Nephron (organoid): ENCODE results near the gene PHF1.

Experiments
- H3K27ac Mint-ChIP-seq, 3 experiments: 2 replicates each; pipeline ENCODE4 v1.8.0; 2020; ENCODE audit warnings: mixed read lengths in 3 of 3, mild to moderate bottlenecking in 2 of 3, moderate library complexity in 1 of 3
- H3K27me3 Mint-ChIP-seq: 2 replicates; pipeline ENCODE4 v1.8.0; 2021; ENCODE audit warnings: low read depth, mild to moderate bottlenecking, moderate library complexity, mixed read lengths
- H3K36me3 Mint-ChIP-seq: 2 replicates; pipeline ENCODE4 v1.8.0; 2020; ENCODE audit warnings: low read depth, mixed read lengths
- H3K4me1 Mint-ChIP-seq: 2 replicates; pipeline ENCODE4 v1.8.0; 2020; ENCODE audit warnings: mixed read lengths
- H3K4me3 Mint-ChIP-seq, 3 experiments: 2 replicates each; pipeline ENCODE4 v1.8.0; 2020; ENCODE audit warnings: mild to moderate bottlenecking in 3 of 3, mixed read lengths in 3 of 3, moderate library complexity in 2 of 3
- H3K9me3 Mint-ChIP-seq: 2 replicates; pipeline ENCODE4 v1.8.0; 2020; ENCODE audit warnings: mixed read lengths
- TF ChIP-seq, protein P1 (sequence below), 3 experiments: fragments of 200-600 bp; sonication (generic); IDR thresholded peaks; one replicate each; pipeline ENCODE4 v1.5.0; 2021; ENCODE audit warnings: antibody characterized with exemption in 3 of 3; ENCODE audit not compliant: unreplicated experiment in 3 of 3

Gene PHF1

DNA sequence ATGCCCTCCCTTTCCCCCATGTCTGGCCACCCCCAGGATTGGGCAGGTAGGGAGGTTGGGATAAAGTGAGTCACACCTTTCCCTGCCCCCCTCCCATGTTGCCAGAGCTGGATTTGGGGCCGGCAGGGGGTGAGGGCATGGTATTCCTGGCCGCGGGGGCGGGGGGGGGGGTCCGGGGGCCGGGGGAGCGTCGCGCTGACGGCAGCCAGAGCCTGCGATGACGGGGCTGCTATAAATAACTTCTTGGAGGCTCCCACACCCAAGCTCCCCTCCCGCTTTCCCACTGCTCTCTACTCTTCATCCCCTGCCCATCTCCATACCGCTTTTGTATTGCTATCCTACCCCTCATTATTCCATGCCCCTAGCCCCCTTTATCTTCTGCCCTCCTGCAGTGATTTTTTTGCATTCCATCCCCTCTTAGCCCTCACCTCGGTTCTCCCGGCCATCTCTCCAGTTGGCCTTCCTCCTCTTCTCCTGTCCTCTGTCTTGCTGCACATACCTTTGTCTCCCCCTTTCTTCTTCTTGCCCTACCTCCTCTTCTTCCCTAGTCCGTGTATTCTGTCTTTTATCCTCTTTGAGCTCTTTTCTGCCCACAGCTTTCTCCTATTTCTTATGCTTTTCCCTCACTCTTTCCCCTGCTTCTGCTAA, 22.9 kb downstream of the PHF1 start:
- Mint-ChIP-seq H3K27ac (peak overlapping the region in 2 of 3 experiments; percentile 1 to 5), H3K4me3 (peak overlapping the region; percentile 1 to 37 (median 6)), H3K36me3 (peaks cover 35% of the 10 kb centered on the region), H3K9me3 (no peaks in the 10 kb centered on the region), H3K27me3 (no peaks in the 10 kb centered on the region), H3K4me1 (peaks cover 50% of the 10 kb centered on the region)
- TF ChIP-seq, protein P1, sequence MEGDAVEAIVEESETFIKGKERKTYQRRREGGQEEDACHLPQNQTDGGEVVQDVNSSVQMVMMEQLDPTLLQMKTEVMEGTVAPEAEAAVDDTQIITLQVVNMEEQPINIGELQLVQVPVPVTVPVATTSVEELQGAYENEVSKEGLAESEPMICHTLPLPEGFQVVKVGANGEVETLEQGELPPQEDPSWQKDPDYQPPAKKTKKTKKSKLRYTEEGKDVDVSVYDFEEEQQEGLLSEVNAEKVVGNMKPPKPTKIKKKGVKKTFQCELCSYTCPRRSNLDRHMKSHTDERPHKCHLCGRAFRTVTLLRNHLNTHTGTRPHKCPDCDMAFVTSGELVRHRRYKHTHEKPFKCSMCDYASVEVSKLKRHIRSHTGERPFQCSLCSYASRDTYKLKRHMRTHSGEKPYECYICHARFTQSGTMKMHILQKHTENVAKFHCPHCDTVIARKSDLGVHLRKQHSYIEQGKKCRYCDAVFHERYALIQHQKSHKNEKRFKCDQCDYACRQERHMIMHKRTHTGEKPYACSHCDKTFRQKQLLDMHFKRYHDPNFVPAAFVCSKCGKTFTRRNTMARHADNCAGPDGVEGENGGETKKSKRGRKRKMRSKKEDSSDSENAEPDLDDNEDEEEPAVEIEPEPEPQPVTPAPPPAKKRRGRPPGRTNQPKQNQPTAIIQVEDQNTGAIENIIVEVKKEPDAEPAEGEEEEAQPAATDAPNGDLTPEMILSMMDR (IDR thresholded peaks at IDR 0.05; ENCODE audit: unreplicated experiment in 3 of 3), result no peak

GRCh38 chr6:33434961-33435360, 24.1 kb downstream of the PHF1 start:
- Mint-ChIP-seq H3K36me3 (peaks cover 47% of the 10 kb centered on the region), H3K9me3 (no peaks in the 10 kb centered on the region), H3K27ac (no peak overlapping the region), H3K27me3 (no peaks in the 10 kb centered on the region), H3K4me3 (no peak overlapping the region), H3K4me1 (peaks cover 37% of the 10 kb centered on the region)
- TF ChIP-seq, protein P1 (IDR thresholded peaks at IDR 0.05; ENCODE audit: unreplicated experiment in 3 of 3), result no peak

DNA sequence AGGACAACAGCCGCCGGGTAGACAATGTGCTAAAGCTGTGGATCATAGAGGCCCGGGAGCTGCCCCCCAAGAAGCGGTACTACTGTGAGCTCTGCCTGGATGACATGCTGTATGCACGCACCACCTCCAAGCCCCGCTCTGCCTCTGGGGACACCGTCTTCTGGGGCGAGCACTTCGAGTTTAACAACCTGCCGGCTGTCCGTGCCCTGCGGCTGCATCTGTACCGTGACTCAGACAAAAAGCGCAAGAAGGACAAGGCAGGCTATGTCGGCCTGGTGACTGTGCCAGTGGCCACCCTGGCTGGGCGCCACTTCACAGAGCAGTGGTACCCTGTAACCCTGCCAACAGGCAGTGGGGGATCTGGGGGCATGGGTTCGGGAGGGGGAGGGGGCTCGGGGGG, 26.9 kb downstream of the PHF1 start:
- no peaks in the 10 kb centered on the region for H3K27me3 Mint-ChIP-seq
- peaks cover 15% of the 10 kb centered on the region for H3K4me1 Mint-ChIP-seq
- H3K9me3 Mint-ChIP-seq, result no peaks in the 10 kb centered on the region
- H3K4me3 Mint-ChIP-seq, result no peak overlapping the region
- H3K27ac Mint-ChIP-seq, result no peak overlapping the region
- peaks cover 68% of the 10 kb centered on the region for H3K36me3 Mint-ChIP-seq
- TF ChIP-seq, protein P1 (IDR thresholded peaks at IDR 0.05; ENCODE audit: unreplicated experiment in 3 of 3), result no peak

GRCh38 chr6:33438978-33439594, 28.3 kb downstream of the PHF1 start:
- TF ChIP-seq, protein P1 (IDR thresholded peaks at IDR 0.05; ENCODE audit: unreplicated experiment in 3 of 3), result no peak
- no peak overlapping the region for H3K27ac Mint-ChIP-seq
- H3K4me1 Mint-ChIP-seq, result peaks cover 3% of the 10 kb centered on the region
- no peaks in the 10 kb centered on the region for H3K27me3 Mint-ChIP-seq
- peaks cover 71% of the 10 kb centered on the region for H3K36me3 Mint-ChIP-seq
- no peaks in the 10 kb centered on the region for H3K9me3 Mint-ChIP-seq
- H3K4me3 Mint-ChIP-seq, result no peak overlapping the region

GRCh38 chr6:33439956-33440648, 29.3 kb downstream of the PHF1 start:
- Mint-ChIP-seq H3K9me3 (no peaks in the 10 kb centered on the region), H3K27ac (no peak overlapping the region), H3K4me1 (no peaks in the 10 kb centered on the region), H3K36me3 (peaks cover 78% of the 10 kb centered on the region), H3K4me3 (no peak overlapping the region), H3K27me3 (no peaks in the 10 kb centered on the region)
- TF ChIP-seq, protein P1 (IDR thresholded peaks at IDR 0.05; ENCODE audit: unreplicated experiment in 3 of 3), result no peak
